Astrocyte (in vitro differentiated cells and primary cell): ENCODE measurements around the gene CCDC197. TPM values are rescaled to one million over a fixed set of nuclear protein-coding genes. Genes with fewer than 3 reads are reported as not detected.

Source experiments
- DNase-seq: peaks from one replicate; pipeline ENCODE4 v3.0.0-alpha.2; 2010; ENCODE audit warnings: low read depth
- FAIRE-seq: peaks from 2 replicates; lab custom pipeline; 2011; peaks lifted over from hg19 to GRCh38; lab: Jason Lieb, UNC
- H2AFZ ChIP-seq: 2 replicates; pipeline ENCODE4 v1.6.0; 2012; ENCODE audit warnings: low read depth, low read length, inconsistent platforms
- H3K27ac ChIP-seq: 2 replicates; pipeline ENCODE4 v1.5.1; 2011; ENCODE audit warnings: low read depth, low read length, inconsistent platforms
- H3K27me3 ChIP-seq: 2 replicates; pipeline ENCODE4 v1.6.0; 2011; ENCODE audit warnings: low read length, inconsistent platforms; ENCODE audit not compliant: insufficient read depth
- H3K36me3 ChIP-seq: 2 replicates; pipeline ENCODE4 v1.5.1; 2011; ENCODE audit warnings: low read length, inconsistent platforms; ENCODE audit not compliant: insufficient read depth
- H3K4me1 ChIP-seq: 2 replicates; pipeline ENCODE4 v1.5.1; 2011; ENCODE audit warnings: low read length, inconsistent platforms; ENCODE audit not compliant: insufficient read depth
- H3K4me2 ChIP-seq: 2 replicates; pipeline ENCODE4 v1.6.0; 2012; ENCODE audit warnings: low read length, inconsistent platforms
- H3K4me3 ChIP-seq: 2 replicates; pipeline ENCODE4 v1.5.1; 2011; ENCODE audit warnings: low read depth, mild to moderate bottlenecking, low read length, inconsistent platforms; ENCODE audit not compliant: insufficient read depth
- H3K79me2 ChIP-seq: 2 replicates; pipeline ENCODE4 v1.6.0; 2012; ENCODE audit warnings: mild to moderate bottlenecking, low read length, inconsistent platforms; ENCODE audit not compliant: insufficient read depth
- H3K9ac ChIP-seq: 2 replicates; pipeline ENCODE4 v1.6.0; 2012; ENCODE audit warnings: mild to moderate bottlenecking, low read length, inconsistent platforms
- H3K9me3 ChIP-seq: 2 replicates; pipeline ENCODE4 v1.5.1; 2012; ENCODE audit warnings: low read depth, mild to moderate bottlenecking, low read length, inconsistent platforms; ENCODE audit not compliant: insufficient read depth
- H4K20me1 ChIP-seq: 2 replicates; pipeline ENCODE4 v1.6.0; 2012; ENCODE audit warnings: low read length, inconsistent platforms; ENCODE audit not compliant: insufficient read depth
- H3K27ac Mint-ChIP-seq: one replicate; pipeline ENCODE4 v1.8.0; 2021; ENCODE audit warnings: mild to moderate bottlenecking, mixed read lengths; ENCODE audit not compliant: unreplicated experiment
- H3K27me3 Mint-ChIP-seq: one replicate; pipeline ENCODE4 v1.8.0; 2021; ENCODE audit warnings: low read depth, mixed read lengths; ENCODE audit not compliant: unreplicated experiment
- H3K36me3 Mint-ChIP-seq: one replicate; pipeline ENCODE4 v1.8.0; 2021; ENCODE audit warnings: low read depth, mixed read lengths; ENCODE audit not compliant: unreplicated experiment
- H3K4me1 Mint-ChIP-seq: one replicate; pipeline ENCODE4 v1.8.0; 2021; ENCODE audit warnings: low read depth, mixed read lengths; ENCODE audit not compliant: unreplicated experiment
- H3K4me3 Mint-ChIP-seq: one replicate; pipeline ENCODE4 v1.8.0; 2021; ENCODE audit warnings: mild to moderate bottlenecking, moderate library complexity, mixed read lengths; ENCODE audit not compliant: unreplicated experiment
- H3K9me3 Mint-ChIP-seq: one replicate; pipeline ENCODE4 v1.8.0; 2021; ENCODE audit warnings: mild to moderate bottlenecking, mixed read lengths; ENCODE audit not compliant: unreplicated experiment
- CTCF ChIP-seq: IDR thresholded peaks from 2 replicates; pipeline ENCODE4 v1.5.1; 2011; ENCODE audit warnings: low read depth, mild to moderate bottlenecking, inconsistent platforms, low read length, moderate library complexity; ENCODE audit not compliant: insufficient read depth
- EZH2 ChIP-seq: IDR thresholded peaks from 2 replicates; pipeline ENCODE4 v1.6.1; 2012; ENCODE audit warnings: mild to moderate bottlenecking, low read length, inconsistent platforms; ENCODE audit not compliant: insufficient read depth
- total RNA-seq: library from RNA; stranded (reverse); gene quantifications from 2 replicates; pipeline ENCODE4 v1.2.1, GENCODE V29; 2021

Gene CCDC197
- total RNA-seq, 1 donor from 2014 or later: not detected

GRCh38 chr14:94034886-94035285, 37.8 kb downstream of the CCDC197 start:
- no peaks in the 10 kb centered on the region for H3K4me1 ChIP-seq
- no peaks in the 10 kb centered on the region for H3K9me3 ChIP-seq
- H2AFZ ChIP-seq: no peak overlapping the region
- FAIRE-seq (no peak), DNase-seq (no peak)
- peaks cover 3% of the 10 kb centered on the region for H3K36me3 Mint-ChIP-seq
- H4K20me1 ChIP-seq: peaks cover 17% of the 10 kb centered on the region
- H3K4me1 Mint-ChIP-seq: no peaks in the 10 kb centered on the region
- peaks cover 2% of the 10 kb centered on the region for H3K27me3 Mint-ChIP-seq
- no peak overlapping the region for H3K9ac ChIP-seq
- no peak overlapping the region for H3K27ac Mint-ChIP-seq
- no peak overlapping the region for H3K4me2 ChIP-seq
- H3K27me3 ChIP-seq: no peaks in the 10 kb centered on the region
- H3K79me2 ChIP-seq: no peaks in the 10 kb centered on the region
- H3K4me3 ChIP-seq: no peak overlapping the region
- H3K4me3 Mint-ChIP-seq: no peak overlapping the region
- no peaks in the 10 kb centered on the region for H3K9me3 Mint-ChIP-seq
- no peak for TF ChIP-seq CTCF
- no peak for TF ChIP-seq EZH2
- no peaks in the 10 kb centered on the region for H3K36me3 ChIP-seq
- H3K27ac ChIP-seq: no peak overlapping the region

GRCh38 chr14:94036313-94037167, 39.4 kb downstream of the CCDC197 start:
- Mint-ChIP-seq H3K4me1 (no peaks in the 10 kb centered on the region), H3K27me3 (peaks cover 7% of the 10 kb centered on the region), H3K4me3 (no peak overlapping the region), H3K27ac (no peak overlapping the region), H3K36me3 (peaks cover 5% of the 10 kb centered on the region), H3K9me3 (no peaks in the 10 kb centered on the region)
- Histone ChIP-seq H3K9ac (no peak overlapping the region), H3K4me3 (no peak overlapping the region), H2AFZ (no peak overlapping the region), H3K27me3 (no peaks in the 10 kb centered on the region), H3K4me1 (peaks cover 1% of the 10 kb centered on the region), H3K36me3 (no peaks in the 10 kb centered on the region), H3K4me2 (no peak overlapping the region), H4K20me1 (peaks cover 17% of the 10 kb centered on the region), H3K79me2 (no peaks in the 10 kb centered on the region), H3K27ac (no peak overlapping the region), H3K9me3 (no peaks in the 10 kb centered on the region)
- peak; percentile 15 for DNase-seq
- peak; percentile 77 for FAIRE-seq
- no peak for TF ChIP-seq EZH2
- TF ChIP-seq CTCF: peak; percentile 81

GRCh38 chr14:94037954-94038353, 40.9 kb downstream of the CCDC197 start:
- Mint-ChIP-seq H3K9me3 (no peaks in the 10 kb centered on the region), H3K36me3 (peaks cover 5% of the 10 kb centered on the region), H3K27ac (no peak overlapping the region), H3K27me3 (peaks cover 7% of the 10 kb centered on the region), H3K4me3 (no peak overlapping the region), H3K4me1 (peaks cover 3% of the 10 kb centered on the region)
- Histone ChIP-seq H3K9me3 (no peaks in the 10 kb centered on the region), H3K36me3 (no peaks in the 10 kb centered on the region), H3K4me2 (no peak overlapping the region), H3K4me3 (no peak overlapping the region), H3K4me1 (peaks cover 5% of the 10 kb centered on the region), H3K79me2 (no peaks in the 10 kb centered on the region), H2AFZ (no peak overlapping the region), H4K20me1 (peaks cover 21% of the 10 kb centered on the region), H3K9ac (no peak overlapping the region), H3K27me3 (no peaks in the 10 kb centered on the region), H3K27ac (no peak overlapping the region)
- no peak for DNase-seq
- FAIRE-seq: no peak
- no peak for TF ChIP-seq EZH2
- no peak for TF ChIP-seq CTCF
